CD1c-positive myeloid dendritic cell (primary cell): ENCODE data around the gene TRIM46.
"Not testable (repeated sequence)": the region's sequence is repeated elsewhere in the genome, so short reads cannot be mapped to it uniquely, and the experiment has no call there.

ENCODE experiments used
- DNase-seq: peaks from one replicate; pipeline ENCODE4 v3.0.0-alpha.2; 2016; ENCODE audit errors: extremely low spot score

TRIM46 gene

DNA sequence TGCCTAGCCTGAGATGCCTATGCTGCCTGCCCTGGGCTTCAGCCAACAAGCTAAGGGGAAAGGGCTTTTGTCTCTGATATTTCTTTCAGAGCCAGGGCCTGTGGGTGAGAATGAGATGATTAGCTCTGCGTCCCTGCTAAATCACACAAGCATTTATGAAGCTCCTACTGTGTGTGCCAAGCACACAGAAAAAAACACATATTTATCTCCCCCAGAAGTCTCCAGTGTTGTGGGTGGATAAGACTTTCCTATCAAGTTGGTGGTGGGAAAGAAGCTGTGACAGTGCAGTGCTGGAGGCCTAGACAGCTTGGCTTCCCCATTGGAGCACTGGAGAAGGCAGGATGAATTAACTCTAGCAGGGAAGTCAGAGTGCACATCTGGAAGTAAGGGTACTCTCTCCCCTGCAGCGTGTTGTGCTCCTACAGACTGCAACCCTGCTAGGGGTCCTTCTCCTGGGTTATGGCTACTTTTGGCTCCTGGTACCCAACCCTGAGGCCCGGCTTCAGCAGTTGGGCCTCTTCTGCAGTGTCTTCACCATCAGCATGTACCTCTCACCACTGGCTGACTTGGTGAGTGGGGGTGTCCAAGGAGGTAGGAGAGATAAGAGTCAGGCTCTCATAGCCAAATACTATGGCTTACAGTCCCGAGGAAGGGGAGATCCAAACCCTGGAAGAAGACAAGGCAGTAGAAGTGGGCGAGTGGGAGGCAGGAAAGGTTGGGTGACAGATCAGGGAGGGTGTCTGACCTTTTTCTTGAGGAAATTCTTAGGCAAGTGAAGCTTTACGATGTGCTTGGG, 36.3 kb upstream of the TRIM46 start:
- no peak for DNase-seq

DNA sequence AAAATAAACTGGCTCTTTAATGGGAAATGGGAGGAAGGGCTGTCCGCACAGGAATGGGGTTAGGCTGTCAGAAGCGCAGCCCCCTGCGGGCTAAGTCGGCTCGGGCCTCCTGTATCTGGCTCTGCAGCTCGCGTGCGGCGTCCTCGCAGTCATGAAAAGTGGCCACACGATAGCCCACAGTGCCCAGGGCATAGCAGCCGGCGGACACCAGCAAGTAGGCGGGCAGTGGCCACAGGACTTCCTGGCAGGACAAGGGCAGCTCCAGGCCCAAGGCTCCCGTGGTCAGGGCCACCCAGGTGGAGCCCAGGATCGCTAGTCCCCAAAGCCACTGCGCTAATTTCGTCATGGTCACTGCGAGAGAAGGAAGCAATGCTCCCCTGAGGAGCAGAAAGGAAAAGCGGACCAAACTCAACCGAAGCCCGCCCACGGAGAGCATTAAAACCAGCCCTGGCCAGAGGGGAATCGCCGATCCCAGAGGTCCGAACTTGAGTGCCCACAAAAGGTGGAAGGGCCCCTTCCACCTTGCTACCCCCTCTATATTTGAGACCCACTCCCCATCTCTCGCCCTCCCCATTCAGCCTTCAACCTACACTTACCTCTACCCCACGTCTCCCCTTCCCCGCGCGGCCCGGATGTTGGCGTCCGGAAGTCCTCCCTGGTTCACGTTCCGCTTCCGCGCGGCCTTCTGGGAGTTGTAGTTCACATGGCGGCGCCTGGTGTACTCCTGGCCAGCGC, 33.6 kb upstream of the TRIM46 start, which contains the start of gene DPM3:
Gene DPM3 (minus strand): TSS at position 637 of the 735 bp plus-strand sequence. CDS start 291 bp downstream, at position 346.
- peak; percentile 94 for DNase-seq

DNA sequence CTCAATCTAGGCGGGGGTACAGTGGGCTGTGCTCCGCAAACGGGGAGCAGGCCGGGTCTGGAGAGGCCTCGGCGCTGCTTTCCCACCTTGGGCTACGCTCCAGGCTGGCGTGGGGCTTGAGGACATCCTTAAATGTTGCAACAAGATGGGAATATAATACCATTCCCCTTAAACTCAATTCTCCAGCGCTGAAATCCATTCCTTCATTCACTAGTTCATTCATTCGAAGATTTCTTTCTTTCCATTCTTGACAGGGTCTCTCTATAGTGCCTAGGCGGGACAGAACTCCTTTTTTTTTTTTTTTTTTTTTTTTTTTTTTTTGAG, 33.1 kb upstream of the TRIM46 start:
- DNase-seq = no peak

DNA sequence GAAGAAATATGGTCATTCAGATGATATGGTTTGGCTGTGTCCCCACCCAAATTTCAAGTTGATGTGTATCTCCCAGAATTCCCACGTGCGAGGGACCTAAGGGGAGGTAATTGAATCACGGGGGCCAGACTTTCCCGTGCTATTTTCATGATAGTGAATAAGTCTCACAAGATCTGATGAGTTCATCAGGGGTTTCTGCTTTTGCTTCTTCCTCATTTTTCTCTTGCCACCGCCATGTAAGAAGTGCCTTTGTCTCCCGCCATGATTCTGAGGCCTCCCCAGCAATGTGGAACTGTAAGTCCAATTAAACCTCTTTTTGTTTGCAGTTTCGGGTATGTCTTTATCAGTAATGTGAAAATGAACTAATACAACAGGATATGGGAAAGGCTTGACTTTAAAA, 31.9 kb upstream of the TRIM46 start:
- DNase-seq = peak; percentile 81

DNA sequence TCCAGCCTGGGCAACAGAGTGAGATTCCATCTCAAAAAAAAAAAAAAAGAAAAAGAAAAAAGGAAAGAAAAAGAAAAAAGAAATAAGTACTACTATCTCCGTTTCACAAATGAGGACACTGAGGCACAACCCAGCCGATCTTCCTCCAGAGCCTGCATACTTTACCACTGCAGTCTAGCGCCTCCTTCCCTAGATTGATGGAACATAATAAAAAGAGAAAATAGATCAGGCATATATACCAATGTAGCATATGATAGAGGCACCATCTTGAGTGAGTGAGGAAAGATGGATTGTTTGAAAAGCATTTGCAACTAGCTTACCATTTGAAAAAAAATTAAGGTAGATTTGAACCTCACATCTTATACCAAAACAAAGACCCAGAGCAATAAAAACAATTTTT, 28.2 kb upstream of the TRIM46 start:
- DNase-seq = no peak

DNA sequence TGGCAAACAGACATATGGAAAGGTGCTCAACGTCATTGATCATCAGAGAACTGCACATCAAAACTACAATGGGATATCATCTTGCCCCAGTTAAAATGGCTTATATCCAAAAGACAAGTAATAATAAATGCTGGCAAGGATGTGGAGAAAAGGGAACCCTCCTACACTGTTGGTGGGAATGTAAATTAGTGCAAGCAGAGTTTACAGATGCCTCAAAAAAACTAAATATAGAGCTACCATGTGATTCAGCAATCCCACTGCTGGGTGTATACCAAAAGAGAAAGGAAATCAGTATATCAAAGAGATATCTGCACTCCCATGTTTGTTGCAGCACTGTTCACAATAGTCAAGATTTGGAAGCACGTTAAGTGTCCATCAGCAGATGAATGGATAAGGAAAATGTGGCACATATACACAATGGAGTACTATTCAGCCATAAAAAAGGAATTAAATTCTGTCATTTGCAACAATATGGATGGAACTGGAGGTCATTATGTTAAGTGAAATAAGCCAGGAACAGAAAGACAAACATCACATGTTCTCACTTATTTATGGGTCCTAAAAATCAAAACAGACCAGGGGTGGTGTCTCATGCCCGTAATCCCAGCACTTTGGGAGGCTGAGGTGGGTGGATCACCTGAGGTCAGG, 17.5 kb upstream of the TRIM46 start:
- DNase-seq = peak; percentile 25

DNA sequence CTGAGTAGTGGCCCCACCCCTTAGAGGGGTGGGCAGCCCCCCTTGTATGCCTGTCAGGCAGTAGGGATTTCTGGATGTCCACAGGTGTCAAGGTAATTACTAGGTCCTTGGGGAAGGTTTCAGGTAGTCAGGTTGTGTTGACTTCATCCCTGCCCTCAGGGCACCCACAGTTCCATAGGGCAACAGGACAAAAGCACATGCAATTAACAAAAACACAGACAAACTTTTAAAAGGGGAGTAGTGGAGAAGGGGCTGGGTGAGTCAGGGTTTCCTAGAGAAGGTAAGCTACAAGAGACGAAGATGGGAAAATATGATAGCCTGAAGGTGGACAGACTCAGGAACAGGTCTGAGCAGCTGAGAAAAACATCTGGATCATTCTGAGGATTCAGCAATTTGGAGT, 14.7 kb upstream of the TRIM46 start:
- DNase-seq = no peak

DNA sequence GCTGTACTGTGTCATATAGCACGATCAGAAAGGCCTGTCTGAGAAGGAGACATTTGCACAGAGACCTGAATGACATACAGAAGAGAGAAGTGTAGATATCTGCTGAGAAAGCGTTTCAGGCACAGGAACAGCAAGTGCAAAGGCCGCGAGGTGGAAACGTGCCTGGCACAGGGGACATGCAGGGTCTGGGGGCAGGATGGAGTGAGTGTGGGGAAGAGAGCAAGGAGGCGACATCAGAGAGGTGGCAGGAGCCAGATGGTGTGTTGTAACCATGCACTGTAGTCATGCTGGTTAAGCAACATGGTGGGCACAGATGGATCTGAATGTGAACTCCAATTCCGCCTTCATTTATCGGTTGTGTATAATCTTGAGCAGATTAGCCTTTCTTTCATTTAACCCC, 13.5 kb upstream of the TRIM46 start:
- no peak for DNase-seq

DNA sequence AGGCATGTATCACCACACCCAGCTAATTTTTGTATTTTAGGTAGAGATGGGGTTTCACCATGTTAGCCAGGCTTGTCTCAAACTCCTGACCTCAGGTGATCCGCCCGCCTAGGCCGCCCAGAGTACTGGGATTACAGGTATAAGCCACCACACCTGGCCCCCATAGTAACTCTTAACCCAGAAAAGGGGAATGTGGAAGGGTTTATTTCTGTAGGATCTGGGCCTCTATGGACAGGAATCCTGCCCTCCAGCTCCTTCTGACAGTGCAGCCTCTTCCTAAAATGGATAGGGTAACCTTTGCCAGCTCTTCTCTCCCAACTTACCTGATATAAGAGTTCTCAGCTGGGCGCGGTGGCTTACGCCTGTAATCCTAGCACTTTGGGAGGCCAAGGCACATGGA, 11.0 kb upstream of the TRIM46 start:
- DNase-seq = not testable (repeated sequence)

DNA sequence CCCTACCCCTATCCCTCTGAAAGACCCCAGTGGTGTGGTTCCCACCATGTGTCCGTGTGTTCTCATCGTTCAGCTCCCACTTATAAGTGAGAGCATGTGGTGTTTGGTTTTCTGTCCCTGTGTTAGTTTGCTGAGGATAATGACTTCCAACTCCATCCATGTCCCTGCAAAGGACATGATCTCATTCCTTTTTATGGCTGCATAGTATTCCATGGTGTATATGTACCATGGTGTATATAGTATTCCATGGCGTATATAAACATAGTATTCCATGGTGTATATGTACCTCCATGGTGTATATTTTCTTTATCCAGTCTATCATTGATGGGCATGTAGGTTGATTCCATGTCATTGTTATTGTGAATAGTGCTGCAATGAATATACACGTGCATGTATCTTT, 9.9 kb upstream of the TRIM46 start:
- not testable (repeated sequence) for DNase-seq

DNA sequence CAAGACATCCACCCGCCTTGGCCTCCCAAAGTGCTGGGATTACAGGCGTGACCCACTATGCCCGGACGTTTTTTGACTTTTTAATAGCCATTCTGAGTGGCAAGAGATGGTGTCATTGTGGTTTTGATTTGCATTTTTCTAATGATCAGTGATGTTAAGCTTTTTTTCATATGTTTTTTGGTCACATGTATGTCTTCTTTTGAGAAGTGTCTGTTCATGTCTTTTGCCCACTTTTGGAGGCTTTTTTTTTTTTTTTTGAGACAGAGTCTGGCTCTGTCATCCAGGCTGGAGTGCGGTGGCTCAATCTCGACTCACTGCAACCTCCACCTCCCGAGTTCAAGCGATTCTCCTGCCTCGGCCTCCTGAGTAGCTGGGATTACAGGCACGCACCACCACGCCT, 9.0 kb upstream of the TRIM46 start:
- not testable (repeated sequence) for DNase-seq

DNA sequence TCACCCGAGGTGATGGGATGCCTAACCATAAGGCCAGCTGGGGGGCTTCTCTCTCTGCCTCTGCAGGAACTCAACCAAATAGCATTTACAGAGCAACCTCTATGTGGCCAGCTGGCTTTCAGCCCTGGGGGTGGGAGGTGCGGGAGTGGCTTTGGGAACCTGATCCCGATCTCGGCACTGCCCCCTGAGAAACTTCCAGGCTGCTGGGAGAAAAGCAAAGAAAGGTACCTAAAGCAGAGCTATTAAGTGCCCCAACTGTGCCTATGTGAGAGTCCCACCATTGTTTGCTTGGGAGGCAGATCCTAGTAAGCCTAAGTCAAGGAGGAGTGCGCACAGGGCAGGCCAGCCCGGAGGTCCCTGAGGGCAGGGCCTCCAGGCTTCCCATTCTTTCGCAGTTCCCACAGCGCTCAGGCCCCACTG, 7.6 kb upstream of the TRIM46 start:
- no peak for DNase-seq

DNA sequence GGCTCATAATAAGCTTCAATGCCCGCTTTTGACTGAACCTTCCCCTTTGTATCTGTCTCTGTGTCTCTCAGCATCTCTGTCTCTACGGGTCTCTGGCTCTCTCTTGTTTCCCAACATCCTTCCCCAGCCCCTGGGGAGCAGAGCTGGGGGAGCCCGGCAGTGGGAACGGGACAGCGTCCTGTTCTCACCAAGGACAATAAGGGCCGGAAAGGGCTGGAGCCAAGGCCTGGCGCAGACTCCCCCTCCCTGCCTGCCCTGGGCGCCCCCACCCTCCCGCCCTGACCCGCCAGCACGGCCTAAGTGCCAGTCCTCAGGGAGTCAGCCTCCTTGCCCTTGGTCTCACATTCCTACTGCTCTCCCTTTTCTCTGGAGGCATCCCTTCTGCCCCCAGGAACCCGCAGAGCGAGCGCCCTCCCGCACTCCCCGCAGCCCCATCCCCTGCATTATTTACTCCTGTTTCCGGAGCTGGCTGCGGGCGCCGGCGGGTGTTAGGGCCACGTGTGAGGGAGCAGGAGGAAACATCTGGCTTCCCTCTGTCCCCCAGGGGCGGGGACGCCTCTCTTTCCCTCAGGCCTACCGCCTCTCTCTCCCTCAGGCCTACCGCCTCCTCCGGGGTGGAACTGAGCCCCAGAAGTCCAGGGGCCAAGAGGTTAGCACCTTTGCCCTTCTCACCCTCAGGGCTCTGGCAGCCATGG, 7.0 kb upstream of the TRIM46 start:
- no peak for DNase-seq

DNA sequence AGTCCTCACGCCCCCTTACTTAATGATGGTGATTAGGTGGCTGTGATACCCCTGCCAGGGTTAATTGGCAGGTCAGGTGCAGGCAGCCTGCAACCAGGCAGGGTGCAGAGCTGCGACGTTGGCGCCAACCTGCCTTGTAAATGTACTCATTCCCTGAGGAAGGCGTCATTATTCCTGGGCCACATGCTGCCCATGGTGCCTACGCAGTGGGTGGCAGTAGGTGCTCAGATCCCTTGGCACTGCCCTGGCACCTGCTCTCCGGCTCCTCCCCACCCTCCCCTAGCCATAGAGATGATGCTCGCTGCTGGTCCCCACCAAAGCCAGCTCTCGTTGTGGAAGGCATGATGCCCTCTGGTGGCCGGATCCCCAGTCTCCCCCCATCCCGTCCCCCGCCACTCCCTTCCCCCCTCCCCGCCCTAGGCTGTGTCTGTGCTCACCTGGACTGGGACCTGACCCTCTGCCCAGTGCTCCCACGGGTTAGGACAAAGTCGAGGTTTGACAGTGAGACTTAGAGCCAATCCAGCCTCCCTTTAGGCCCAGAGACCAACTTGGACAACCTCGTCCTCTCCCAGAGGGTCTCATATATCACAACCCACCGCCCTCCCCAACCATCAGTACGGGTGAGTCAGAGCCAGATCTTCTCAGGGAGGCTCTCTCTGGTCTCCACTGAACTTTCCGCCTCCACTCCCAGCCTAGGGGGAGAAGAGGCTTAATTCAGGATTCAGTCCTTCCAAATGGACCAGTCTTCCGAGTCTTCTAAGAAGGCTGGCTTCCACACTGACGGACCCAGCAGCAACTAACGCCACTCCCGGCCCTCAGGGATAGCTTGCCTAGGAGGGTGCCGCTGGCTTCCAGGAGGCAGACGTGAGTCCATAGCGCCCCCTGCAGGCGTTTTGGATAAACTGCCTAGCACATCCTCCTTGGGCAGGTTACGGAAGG, 6.2 kb upstream of the TRIM46 start:
- DNase-seq = peak; percentile 95

DNA sequence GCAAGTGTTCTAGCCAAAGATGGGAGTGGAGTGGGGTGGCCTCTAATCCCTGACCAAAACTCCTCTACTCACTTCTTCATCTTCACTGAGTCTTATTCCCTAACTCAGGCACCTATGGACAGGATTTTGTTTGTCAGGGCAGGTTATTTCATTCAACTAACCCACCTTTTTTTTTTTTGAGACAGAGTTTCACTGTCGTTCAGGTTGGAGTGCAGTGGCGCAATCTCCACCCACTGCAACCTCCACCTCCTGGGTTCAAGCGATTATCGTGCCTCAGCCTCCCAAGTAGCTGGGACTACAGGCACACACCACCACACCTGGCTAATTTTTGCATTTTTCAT, 5.6 kb upstream of the TRIM46 start:
- not testable (repeated sequence) for DNase-seq

DNA sequence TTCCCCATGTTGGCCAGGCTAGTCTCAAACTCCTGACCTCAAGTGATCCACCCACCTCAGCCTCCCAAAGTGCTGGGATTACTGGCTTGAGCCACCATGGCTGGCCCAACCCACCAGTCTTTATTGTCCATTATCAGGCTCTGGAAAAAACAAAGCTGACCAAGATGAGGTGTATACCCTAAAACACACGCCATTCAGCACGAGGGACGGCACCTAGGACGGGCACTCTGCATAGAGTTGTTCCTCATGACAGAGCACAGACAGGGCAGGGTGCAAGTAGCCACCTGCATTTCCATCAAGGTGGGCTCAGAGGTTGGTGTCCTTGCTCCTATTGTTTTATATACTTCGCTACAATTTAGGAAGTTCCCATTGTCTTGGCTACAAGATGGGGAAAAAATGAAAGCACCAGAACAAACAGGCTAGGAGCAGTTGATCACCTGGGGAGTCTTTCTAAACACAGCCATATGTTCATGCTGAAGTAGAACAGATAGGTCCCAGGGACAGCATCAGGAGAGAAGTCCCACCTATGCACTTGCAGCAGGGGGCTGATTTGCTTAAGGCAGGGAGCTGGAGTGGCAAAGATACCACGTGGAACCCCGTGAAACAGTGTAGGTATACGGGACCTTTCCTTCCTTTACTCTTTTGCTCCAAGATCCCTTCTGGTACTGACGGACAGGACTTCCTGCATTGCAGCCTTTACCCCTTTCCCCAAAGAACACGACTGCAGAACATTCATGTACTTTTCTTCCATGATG, 5.0 kb upstream of the TRIM46 start:
- no peak for DNase-seq

DNA sequence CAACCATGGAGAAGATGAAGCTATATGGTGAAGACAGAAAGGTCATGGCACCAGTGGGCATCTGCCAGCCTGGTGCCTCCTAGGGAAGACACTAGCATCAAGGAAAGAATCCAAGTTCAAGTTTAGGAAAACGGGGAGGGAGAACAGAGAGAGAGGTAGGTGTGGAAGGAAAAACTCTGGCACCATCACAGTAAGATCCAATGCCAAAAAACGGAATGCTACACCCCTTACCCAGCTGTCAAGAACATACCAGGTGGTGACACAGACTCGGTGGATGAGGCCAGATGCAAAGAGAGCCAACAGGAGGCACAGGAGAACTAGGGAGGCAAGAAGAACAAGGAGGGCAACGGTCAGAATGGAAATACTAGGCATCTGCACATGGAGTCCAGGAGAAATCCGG, 4.1 kb upstream of the TRIM46 start:
- DNase-seq = no peak

DNA sequence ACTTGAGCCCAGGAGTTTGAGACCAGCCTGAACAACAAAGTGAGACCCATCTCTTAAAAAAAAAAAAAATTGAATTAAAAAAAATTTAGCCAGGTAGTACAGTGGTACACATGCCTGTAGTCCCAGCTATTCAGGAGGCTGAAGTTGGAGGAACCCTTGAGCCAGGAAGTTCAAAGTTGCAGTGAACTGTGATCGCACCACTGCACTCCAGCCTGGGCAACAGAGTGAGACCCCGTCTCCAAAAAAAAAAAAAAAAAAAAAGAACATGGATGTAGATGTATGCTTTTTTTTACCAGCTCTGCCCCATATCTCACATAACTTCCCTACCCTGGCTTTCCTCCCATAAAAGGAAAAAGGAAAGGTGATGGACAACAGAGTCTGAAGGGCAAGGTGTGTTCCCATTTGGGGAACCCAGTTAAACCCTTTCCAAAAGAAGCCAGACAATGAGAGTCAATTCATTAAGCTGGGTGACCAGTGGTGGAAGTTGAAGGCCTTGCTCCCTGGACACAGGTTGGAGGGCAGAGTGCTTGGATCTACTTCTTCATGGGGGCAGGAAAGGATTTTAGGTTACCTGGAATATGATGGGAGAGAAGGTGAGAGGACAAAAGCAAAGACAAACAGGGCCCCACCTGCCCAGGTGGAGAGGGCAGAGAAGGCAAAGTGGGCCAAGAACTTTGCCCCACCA, 3.4 kb upstream of the TRIM46 start:
- DNase-seq = no peak

DNA sequence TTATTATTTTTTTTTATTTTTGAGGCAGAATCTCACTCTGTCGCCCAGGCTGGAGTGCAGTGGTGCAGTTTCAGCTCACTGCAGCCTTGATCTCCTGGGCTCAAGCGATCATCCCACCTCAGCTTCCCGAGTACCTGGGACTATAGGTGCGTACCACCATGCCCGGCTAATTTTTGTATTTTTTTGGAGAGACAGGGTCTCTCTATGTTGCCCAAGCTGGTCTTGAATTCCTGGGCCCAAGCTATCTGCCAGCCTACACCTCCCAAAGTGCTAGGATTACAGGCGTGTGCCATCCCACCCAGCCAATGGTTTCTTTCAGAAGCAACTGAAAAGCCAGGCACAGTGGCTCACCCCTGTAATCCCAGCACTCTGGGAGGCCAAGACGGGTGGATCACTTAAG, 2.8 kb upstream of the TRIM46 start:
- DNase-seq = no peak
